GM18867 (cell line): Measurements from ENCODE around the gene ZNF860.
A peak's percentile ranks its signal among the peaks of the same experiment; 100 is the strongest.
"Not testable (repeated sequence)": the region's sequence is repeated elsewhere in the genome, so short reads cannot be mapped to it uniquely, and the experiment has no call there.

Experiments used
- ATAC-seq: cut with Tn5 transposase; IDR thresholded peaks from one replicate; pipeline ENCODE4 v1.9.1; 2021; ENCODE audit warnings: mild to moderate bottlenecking, moderate library complexity; ENCODE audit not compliant: unreplicated experiment

The ZNF860 gene

DNA sequence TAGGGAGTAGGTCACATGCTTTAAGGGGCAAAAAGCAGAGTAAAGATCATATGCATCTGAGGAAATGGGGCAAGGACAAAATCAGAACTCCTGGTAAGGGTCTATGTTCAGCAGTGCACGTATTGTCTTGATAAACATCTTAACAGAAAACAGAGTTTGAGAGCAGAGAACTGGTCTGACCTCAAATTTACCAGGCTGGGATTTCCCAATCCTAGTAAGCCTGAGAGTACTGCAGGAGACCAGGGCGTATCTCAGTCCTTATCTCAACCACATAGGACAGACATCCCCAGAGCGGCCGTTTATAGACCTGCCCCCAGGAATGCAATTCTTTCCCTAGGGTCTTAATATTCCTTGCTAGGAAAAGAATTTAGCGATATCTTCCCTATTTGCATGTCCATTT, 13.5 kb downstream of the ZNF860 start:
- not testable (repeated sequence) for ATAC-seq

GRCh38 chr3:31996195-31996594, 14.6 kb downstream of the ZNF860 start:
- ATAC-seq, result no peak

GRCh38 chr3:31997500-31997899, 15.9 kb downstream of the ZNF860 start:
- no peak for ATAC-seq

- no peak for ATAC-seq
These were observed 18.4 kb downstream of the ZNF860 start for GRCh38 chr3:31999907-32000439.

GRCh38 chr3:32000877-32001276, 19.3 kb downstream of the ZNF860 start:
- no peak for ATAC-seq

- no peak for ATAC-seq
These were observed 21.2 kb downstream of the ZNF860 start for GRCh38 chr3:32002561-32003368.

GRCh38 chr3:32003380-32003779, 21.8 kb downstream of the ZNF860 start:
- ATAC-seq, result no peak

- ATAC-seq, result no peak
These were observed 22.7 kb downstream of the ZNF860 start for GRCh38 chr3:32004113-32004765.

GRCh38 chr3:32009101-32009500, 27.6 kb downstream of the ZNF860 start:
- no peak for ATAC-seq

- no peak for ATAC-seq
These were observed 28.4 kb downstream of the ZNF860 start for GRCh38 chr3:32009957-32010356.

- ATAC-seq, result not testable (repeated sequence)
These were observed 29.1 kb downstream of the ZNF860 start for GRCh38 chr3:32010699-32011098.

- ATAC-seq, result not testable (repeated sequence)
These were observed 34.1 kb downstream of the ZNF860 start for GRCh38 chr3:32015638-32016037.

- ATAC-seq, result no peak
These were observed 35.7 kb downstream of the ZNF860 start for GRCh38 chr3:32017286-32017685.

GRCh38 chr3:32018757-32019564, 37.4 kb downstream of the ZNF860 start:
- ATAC-seq, result peak; percentile 81

- no peak for ATAC-seq
These were observed 39.6 kb downstream of the ZNF860 start for GRCh38 chr3:32021155-32021554.

GRCh38 chr3:32021748-32022147, 40.2 kb downstream of the ZNF860 start:
- no peak for ATAC-seq

GRCh38 chr3:32022947-32023346, 41.4 kb downstream of the ZNF860 start:
- no peak for ATAC-seq

DNA sequence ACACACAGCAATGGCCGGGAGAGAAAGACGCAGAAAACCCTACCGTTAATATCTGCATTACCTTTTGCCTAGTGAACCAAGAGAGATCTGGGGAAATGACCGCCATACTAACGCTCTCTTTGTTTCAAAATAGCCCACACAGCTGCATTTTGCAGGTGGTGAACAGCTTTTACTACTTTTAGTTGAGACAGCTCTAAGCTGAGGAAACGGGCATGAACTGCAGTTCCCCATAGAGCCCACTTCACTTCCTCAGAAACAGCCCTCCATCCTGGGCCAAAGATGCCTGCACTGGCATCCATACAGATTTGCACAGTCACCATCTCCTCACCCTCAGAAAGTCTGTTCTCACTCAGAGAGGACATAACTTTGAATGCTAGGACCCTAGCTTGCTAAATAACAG, 45.0 kb downstream of the ZNF860 start:
- ATAC-seq, result no peak

GRCh38 chr3:32037932-32038267, 56.4 kb downstream of the ZNF860 start:
- ATAC-seq, result no peak

DNA sequence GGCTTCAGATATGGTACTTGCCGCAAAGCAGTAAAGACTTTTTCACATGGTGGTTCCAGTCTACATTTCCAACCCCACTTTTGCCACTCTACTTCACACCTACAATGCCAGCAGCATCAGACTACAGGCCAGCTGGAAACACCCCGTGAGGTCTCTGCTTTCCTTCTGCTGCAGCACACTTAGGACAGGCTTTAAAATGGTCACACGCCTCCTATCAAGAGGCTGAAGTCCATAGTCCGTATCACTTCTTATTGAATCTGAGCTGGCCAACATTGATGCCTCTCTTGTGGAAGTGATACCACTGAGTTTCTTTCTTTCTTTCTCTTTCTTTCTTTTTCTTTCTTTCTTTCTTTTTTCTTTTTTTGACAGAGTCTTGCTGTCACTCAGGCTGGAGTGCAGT, 59.8 kb downstream of the ZNF860 start:
- no peak for ATAC-seq
